ENCODE measurements around the gene PMFBP1.
"Not testable (repeated sequence)": the region's sequence is repeated elsewhere in the genome, so short reads cannot be mapped to it uniquely, and the experiment has no call there.

The PMFBP1 gene

DNA sequence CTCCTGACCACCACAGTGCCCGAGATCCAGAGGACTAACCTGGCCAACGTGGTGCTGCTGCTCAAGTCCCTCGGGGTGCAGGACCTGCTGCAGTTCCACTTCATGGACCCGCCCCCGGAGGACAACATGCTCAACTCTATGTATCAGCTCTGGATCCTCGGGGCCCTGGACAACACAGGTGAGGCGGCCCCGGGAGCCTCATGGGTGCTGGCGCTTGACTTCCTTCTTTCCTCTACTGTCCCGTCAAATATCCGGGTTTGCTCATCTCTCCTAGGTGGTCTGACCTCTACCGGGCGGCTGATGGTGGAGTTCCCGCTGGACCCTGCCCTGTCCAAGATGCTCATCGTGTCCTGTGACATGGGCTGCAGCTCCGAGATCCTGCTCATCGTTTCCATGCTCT, 64.6 kb downstream of the PMFBP1 start:
- DNase-seq (ENCODE audit: low spot score), result no peak

- no peak for DNase-seq (ENCODE audit: low spot score)
Measured at GRCh38 chr16:72105978-72106377, 66.0 kb downstream of the PMFBP1 start.

GRCh38 chr16:72104905-72105304, 67.0 kb downstream of the PMFBP1 start:
- no peak for DNase-seq (ENCODE audit: low spot score)

DNA sequence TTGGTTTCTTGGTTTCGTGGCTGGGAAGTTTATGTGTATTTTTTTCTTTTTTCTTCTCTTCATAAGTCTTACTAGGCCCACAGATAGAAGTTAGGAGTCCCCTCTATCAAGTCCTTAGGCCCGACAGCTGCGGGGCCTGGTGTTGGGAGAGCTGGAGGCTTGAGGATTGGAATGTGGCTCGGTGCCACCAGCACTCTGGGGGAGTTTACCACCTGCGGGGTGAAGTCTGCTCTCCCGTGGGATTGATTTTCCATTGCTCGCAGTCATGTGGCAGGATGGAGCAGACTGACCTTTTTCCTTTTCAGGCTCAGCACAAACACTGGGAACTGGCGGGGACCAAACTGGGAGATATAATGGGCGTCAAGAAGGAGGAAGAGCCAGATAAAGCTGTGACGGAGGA, 70.8 kb downstream of the PMFBP1 start:
- no peak for DNase-seq (ENCODE audit: low spot score)

DNA sequence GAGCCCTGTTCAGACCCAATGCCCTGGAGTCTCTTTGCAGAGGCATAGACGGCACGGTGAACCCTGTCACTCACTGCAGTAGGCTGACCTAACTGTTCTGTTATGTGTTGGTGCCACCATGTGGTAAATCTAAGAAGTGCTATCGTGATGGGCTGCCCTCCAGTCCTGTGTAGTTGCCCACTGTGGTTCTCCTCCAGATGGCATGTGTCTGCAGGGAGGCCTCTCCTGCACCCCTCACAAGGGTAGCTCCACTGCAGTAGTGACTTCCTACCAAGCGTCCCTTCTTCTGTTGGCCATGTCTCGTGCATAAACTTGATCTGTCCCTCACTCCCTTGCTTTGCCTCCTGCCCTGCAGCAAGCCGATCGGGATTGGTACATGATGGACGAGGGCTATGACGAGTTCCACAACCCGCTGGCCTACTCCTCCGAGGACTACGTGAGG, 72.6 kb downstream of the PMFBP1 start:
- peak; percentile 73 for DNase-seq (ENCODE audit: low spot score)

DNA sequence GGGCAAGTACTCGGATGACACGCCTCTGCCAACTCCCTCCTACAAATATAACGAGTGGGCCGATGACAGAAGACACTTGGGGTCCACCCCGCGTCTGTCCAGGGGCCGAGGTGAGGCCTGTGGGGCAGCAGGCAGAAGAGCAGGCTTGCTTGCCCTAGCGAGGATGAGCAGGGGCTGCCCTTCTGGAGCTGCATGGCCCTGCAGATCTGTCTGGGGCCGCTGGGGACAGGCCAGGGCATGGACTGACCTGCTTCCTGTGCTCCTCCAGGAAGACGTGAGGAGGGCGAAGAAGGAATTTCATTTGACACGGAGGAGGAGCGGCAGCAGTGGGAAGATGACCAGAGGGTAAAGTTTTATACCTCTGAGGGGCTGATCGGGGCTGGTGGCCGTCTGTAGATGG, 73.0 kb downstream of the PMFBP1 start:
- no peak for DNase-seq (ENCODE audit: low spot score)

- no peak for DNase-seq (ENCODE audit: low spot score)
Measured at GRCh38 chr16:72094266-72094610, 77.7 kb downstream of the PMFBP1 start.

- DNase-seq (ENCODE audit: low spot score), result peak; percentile 98
Measured at GRCh38 chr16:72093448-72094265, 78.3 kb downstream of the PMFBP1 start, which contains the start of the genes DHX38 and TXNL4B. TSS of gene DHX38 (plus strand) at chr16:72093847. CDS start at chr16:72096158, 2,311 bp downstream. TSS of gene TXNL4B (minus strand) at chr16:72093620. CDS start at chr16:72090749, 2,871 bp downstream.

DNA sequence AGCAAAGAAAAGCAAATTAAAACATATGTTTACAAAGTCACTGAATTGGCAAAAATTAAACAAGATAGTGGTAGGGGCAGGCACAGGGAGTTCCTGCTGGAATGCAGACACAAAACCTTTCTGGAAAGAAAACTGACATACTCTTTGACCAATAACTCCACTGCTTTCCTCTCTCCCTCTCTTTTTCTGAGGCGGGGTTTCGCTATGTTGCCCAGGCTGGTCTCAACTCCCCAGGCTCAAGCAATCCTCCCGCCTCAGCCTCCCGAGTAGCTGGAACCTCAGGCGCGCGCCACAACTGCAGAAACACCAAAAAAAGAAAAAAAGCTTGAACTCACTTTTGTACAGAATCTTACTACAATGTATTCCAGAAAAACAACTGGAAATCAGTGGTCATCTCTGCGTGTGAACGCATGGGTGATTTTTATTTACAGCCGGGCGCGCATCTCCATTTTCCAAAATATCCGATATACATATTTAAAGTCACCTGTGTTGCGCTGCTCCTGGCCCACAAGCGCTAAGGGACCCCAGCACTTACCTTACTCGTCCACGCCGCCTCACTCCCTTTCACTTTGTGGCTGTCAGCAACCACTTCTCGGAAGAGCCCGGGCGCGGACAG, 79.0 kb downstream of the PMFBP1 start:
- DNase-seq (ENCODE audit: low spot score), result peak; percentile 61

DNA sequence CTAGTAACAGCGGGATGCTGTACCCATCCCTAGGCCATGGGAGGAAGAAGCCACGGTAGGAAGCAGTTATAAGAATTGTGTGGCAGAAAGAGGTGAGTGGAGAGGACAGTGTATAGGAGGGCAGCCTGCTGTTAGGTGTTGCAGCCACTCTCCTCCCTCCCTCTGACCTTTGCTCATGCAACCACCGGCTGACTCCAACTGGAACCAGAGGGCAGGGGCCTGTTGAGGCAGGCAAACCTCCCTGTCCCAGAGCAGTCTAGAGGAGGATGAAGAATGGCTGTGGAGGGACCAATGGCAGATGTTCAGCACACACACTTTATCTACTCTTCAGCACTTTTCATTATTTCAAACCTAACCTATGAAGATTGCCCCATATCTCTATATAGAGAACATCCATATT, 80.7 kb downstream of the PMFBP1 start:
- no peak for DNase-seq (ENCODE audit: low spot score)

- DNase-seq (ENCODE audit: low spot score), result no peak
Measured at GRCh38 chr16:72085002-72085401, 87.0 kb downstream of the PMFBP1 start.

- DNase-seq (ENCODE audit: low spot score), result no peak
Measured at GRCh38 chr16:72084445-72084844, 87.5 kb downstream of the PMFBP1 start.

DNA sequence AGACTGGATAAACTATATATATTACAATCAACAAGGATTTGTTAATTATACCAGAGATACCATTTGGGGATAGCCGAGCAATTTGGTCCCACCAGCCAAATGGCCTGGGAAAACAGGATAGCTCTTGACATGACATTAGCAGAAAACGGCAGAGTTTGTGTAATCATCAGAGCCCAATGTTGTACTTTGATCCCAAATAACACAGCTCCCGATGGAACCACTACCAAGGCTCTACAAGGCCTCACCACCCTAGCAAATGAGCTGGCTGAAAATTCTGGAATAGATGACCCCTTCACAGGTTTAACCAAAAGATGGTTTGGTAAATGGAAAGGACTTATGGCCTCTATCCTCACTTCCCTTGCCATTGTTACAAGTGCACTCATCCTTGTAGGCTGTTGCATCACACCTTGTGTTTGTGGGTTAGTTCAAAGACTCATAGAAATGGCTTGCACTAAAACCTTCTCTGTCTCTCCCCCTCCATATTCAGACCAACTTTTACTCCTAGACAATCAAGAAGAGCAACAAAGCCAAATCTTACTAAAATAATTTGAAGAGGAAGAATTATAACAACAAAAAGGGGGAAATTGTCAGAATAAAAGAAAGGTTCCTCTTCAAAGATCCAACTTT, 88.1 kb downstream of the PMFBP1 start:
- DNase-seq (ENCODE audit: low spot score), result no peak

GRCh38 chr16:72076991-72077706, 94.8 kb downstream of the PMFBP1 start:
- DNase-seq (ENCODE audit: low spot score), result not testable (repeated sequence)

GRCh38 chr16:72075067-72075466, 96.9 kb downstream of the PMFBP1 start:
- DNase-seq (ENCODE audit: low spot score), result not testable (repeated sequence)

- DNase-seq (ENCODE audit: low spot score), result no peak
Measured at GRCh38 chr16:72073560-72074230, 98.3 kb downstream of the PMFBP1 start.

GRCh38 chr16:72072514-72073342, 99.2 kb downstream of the PMFBP1 start:
- no peak for DNase-seq (ENCODE audit: low spot score)
